CD4-positive, CD25-positive, alpha-beta regulatory T cell (primary cell): ENCODE results near the gene ITPR2. TPM values are rescaled to one million over a fixed set of nuclear protein-coding genes. Genes with fewer than 3 reads are reported as not detected.

Source experiments
- ATAC-seq, 2 donors: fragments of 150-1000 bp; cut with Tn5 transposase; one replicate each; pipeline ENCODE4 v1.10.0; 2021; ENCODE audit warnings: low read depth in 2 of 2, moderate number of reproducible peaks in 2 of 2, moderate library complexity in 1 of 2
- DNase-seq, 3 donors: peaks; one replicate each; pipeline versions ENCODE4 v3.0.0 to v3.0.0-alpha.2; 2012 to 2022; ENCODE audit warnings: mixed read lengths in 1 of 3
- H3K27ac ChIP-seq: one replicate; pipeline ENCODE4 v1.7.0; 2013; ENCODE audit warnings: mild to moderate bottlenecking, low read length; ENCODE audit not compliant: insufficient read depth, poor library complexity, severe bottlenecking
- H3K27me3 ChIP-seq: one replicate; pipeline ENCODE4 v1.7.0; 2013; ENCODE audit warnings: low read length; ENCODE audit not compliant: control insufficient read depth, insufficient read depth
- H3K36me3 ChIP-seq: one replicate; pipeline ENCODE4 v1.7.0; 2013; ENCODE audit warnings: mild to moderate bottlenecking, low read length, moderate library complexity; ENCODE audit not compliant: control insufficient read depth, insufficient read depth
- H3K4me1 ChIP-seq: 2 replicates; pipeline ENCODE4 v1.7.0; 2013; ENCODE audit warnings: mild to moderate bottlenecking, low read length; ENCODE audit not compliant: insufficient read depth, control insufficient read depth, poor library complexity, severe bottlenecking
- H3K4me3 ChIP-seq: one replicate; pipeline ENCODE4 v1.7.0; 2013; ENCODE audit warnings: low read depth, mild to moderate bottlenecking, low read length, moderate library complexity
- H3K9me3 ChIP-seq, 2 experiments: 1 replicate in 1 of 2; 2 replicates in 1 of 2; pipeline ENCODE4 v1.7.0; 2013; ENCODE audit warnings: low read length in 2 of 2, mild to moderate bottlenecking in 1 of 2, moderate library complexity in 1 of 2; ENCODE audit not compliant: control insufficient read depth in 2 of 2
- H3K27ac Mint-ChIP-seq, 3 donors: one replicate each; pipeline ENCODE4 v1.8.0; 2020 to 2022; ENCODE audit warnings: mild to moderate bottlenecking in 3 of 3, mixed read lengths in 3 of 3, moderate library complexity in 2 of 3
- H3K27me3 Mint-ChIP-seq: one replicate; pipeline ENCODE4 v1.8.0; 2022; ENCODE audit warnings: mild to moderate bottlenecking, mixed read lengths
- H3K36me3 Mint-ChIP-seq: one replicate; pipeline ENCODE4 v1.8.0; 2020; ENCODE audit warnings: mixed read lengths
- H3K4me1 Mint-ChIP-seq, 4 donors: one replicate each; pipeline ENCODE4 v1.8.0; 2020 to 2022; ENCODE audit warnings: mixed read lengths in 4 of 4, mild to moderate bottlenecking in 1 of 4
- H3K4me3 Mint-ChIP-seq, 4 donors: one replicate each; pipeline ENCODE4 v1.8.0; 2020 to 2022; ENCODE audit warnings: mild to moderate bottlenecking in 4 of 4, mixed read lengths in 4 of 4, moderate library complexity in 3 of 4
- H3K9me3 Mint-ChIP-seq, 7 donors: one replicate each; pipeline ENCODE4 v1.8.0; 2020 to 2022; ENCODE audit warnings: mixed read lengths in 7 of 7, mild to moderate bottlenecking in 3 of 7, moderate library complexity in 2 of 7
- polyA plus RNA-seq, 4 donors: library from polyadenylated mRNA; unstranded; fragments of 300-500 nt; fragmentation: Illumina TruSeq; gene quantifications; one replicate each; pipeline ENCODE4 v1.2.3, GENCODE V29; 2021
- total RNA-seq: library from RNA; stranded (reverse); gene quantifications from one replicate; pipeline ENCODE4 v1.2.3, GENCODE V29; 2022

The ITPR2 gene
- total and polyA plus RNA-seq, 5 donors from 2014 or later: 9.9 to 54.1 (median 11.7) TPM

DNA sequence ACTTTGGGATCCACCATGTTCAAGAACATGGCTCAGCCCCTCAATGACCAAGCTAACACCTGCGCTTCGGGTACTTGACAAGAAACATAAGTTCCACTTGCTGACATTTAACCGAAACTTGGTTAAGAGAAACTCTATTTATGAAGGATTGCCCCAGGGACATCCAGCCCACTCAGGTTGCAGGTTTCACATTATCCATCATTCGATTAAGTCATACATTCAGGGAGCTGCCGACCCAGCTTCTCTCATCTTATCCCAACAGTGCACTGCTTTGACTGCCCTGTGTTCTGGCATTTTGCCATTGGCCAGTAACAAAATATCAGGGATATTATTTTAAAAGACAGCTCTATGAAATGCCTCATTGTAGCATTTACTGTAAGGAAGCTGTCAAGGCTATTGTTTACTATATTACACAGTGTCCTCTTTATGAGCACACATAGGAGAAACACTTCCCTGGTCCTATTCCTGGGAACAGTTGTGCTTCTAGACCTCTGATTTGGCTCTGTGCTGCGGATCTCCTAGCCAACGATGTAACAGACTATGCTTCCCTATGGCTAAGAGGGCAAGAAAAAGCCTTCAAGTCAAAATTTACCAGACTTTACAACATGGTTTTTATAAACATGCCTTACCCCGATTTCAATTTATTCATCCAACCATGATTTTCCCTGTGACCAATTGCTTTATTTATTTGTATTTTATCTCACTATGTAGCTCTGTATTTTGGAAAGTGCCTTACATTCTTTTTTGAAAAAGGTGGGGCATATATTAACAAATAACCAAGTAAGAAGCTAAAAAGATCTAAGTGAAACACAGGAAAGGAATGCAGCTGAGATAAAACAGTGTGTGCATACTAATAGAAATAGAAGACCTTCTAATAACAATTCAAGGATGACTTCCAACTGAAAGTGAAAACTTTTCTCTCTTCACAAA is 109.3 kb downstream of the ITPR2 start:
- Histone ChIP-seq H3K4me1 (peaks cover 5% of the 10 kb centered on the region), H3K36me3 (peaks cover 5% of the 10 kb centered on the region), H3K27ac (no peak overlapping the region), H3K9me3 (no peaks in the 10 kb centered on the region), H3K4me3 (no peak overlapping the region), H3K27me3 (no peaks in the 10 kb centered on the region)
- no peak overlapping the region for H3K27ac Mint-ChIP-seq
- H3K4me1 Mint-ChIP-seq: peaks cover 8 to 28% (median 18%) of the 10 kb centered on the region in 4 donors
- H3K27me3 Mint-ChIP-seq: no peaks in the 10 kb centered on the region
- H3K36me3 Mint-ChIP-seq: peaks cover 26% of the 10 kb centered on the region
- H3K9me3 Mint-ChIP-seq: no peaks in the 10 kb centered on the region
- H3K4me3 Mint-ChIP-seq: no peak overlapping the region
- ATAC-seq (no peak), DNase-seq (no peak)

DNA sequence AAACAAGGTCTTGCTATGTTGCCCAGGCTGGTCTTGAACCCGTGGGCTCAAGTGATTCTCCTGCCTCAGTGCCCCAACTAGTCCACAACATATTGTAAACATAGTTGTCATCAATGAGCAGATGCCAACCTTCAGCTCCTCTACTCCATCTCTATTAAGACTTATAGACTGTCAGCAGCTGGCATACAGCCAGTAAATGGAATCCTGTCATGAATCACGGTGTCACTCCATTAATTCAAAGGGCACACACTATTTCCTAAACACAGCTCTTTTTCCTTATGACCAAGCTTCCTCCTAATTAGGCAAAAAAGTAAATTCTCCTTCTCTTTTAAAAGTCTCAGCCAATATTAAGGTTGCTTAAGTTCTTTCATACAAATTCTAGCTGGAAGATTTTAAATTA is 111.2 kb downstream of the ITPR2 start:
- Histone ChIP-seq H3K36me3 (peaks cover 8% of the 10 kb centered on the region), H3K4me1 (peaks cover 5% of the 10 kb centered on the region), H3K27me3 (no peaks in the 10 kb centered on the region), H3K9me3 (no peaks in the 10 kb centered on the region), H3K27ac (no peak overlapping the region), H3K4me3 (no peak overlapping the region)
- H3K4me3 Mint-ChIP-seq: no peak overlapping the region
- DNase-seq (no peak), ATAC-seq (no peak)
- H3K27me3 Mint-ChIP-seq: no peaks in the 10 kb centered on the region
- H3K36me3 Mint-ChIP-seq: peaks cover 34% of the 10 kb centered on the region
- H3K9me3 Mint-ChIP-seq: no peaks in the 10 kb centered on the region
- peaks cover 8 to 14% (median 9%) of the 10 kb centered on the region in 4 donors for H3K4me1 Mint-ChIP-seq
- H3K27ac Mint-ChIP-seq: no peak overlapping the region

DNA sequence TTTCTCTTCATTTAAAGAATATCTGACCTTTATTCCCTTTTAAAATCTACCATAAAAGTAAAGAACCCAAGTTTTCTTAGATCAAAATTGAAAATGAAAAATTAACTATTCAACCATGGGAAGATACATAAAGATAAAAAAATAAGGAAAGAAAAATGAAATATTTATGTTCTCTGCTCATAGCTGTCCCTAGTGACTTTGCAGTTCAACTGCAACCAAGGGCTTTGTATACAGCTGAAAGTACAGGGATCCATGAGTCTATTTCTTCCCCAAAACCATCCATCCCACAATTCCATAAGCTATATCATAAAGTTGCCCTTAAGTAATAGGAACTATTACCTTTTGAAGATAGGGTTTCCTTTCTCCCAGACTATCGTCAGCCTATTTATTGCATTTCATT is 113.1 kb downstream of the ITPR2 start:
- H3K4me1 Mint-ChIP-seq: peaks cover 0 to 6% (median 2%) of the 10 kb centered on the region in 4 donors
- no peak for DNase-seq
- peaks cover 17% of the 10 kb centered on the region for H3K36me3 ChIP-seq
- H3K4me3 ChIP-seq: no peak overlapping the region
- ATAC-seq: no peak
- H3K27ac Mint-ChIP-seq: no peak overlapping the region
- H3K4me3 Mint-ChIP-seq: no peak overlapping the region
- peaks cover 0 to under 1% (median 0%) of the 10 kb centered on the region in 7 donors for H3K9me3 Mint-ChIP-seq
- H3K36me3 Mint-ChIP-seq: peaks cover 40% of the 10 kb centered on the region
- no peak overlapping the region for H3K27ac ChIP-seq
- no peaks in the 10 kb centered on the region for H3K27me3 ChIP-seq
- no peaks in the 10 kb centered on the region for H3K9me3 ChIP-seq
- no peaks in the 10 kb centered on the region for H3K27me3 Mint-ChIP-seq
- no peaks in the 10 kb centered on the region for H3K4me1 ChIP-seq

DNA sequence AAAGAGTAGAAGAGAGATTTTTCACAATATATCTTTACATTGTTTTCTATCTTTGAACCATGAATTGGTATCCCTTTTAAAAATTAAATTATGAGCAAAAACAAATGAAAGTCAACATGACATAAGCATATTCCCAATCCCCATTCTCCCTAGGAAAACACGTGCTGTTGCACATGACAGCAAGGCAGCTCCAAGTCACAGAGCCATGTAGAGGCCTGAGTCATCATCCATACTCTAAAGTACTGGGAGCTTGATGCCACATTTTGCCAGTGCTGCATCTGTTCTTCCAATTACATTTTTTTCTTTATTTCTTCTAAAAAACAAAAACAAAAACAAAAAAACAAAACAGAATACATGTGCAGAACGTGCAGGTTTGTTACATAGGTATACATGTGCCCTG is 115.2 kb downstream of the ITPR2 start:
- Mint-ChIP-seq H3K9me3 (peaks cover 0 to 1% (median 0%) of the 10 kb centered on the region in 7 donors), H3K4me3 (no peak overlapping the region), H3K36me3 (peaks cover 33% of the 10 kb centered on the region), H3K4me1 (no peaks in the 10 kb centered on the region), H3K27me3 (no peaks in the 10 kb centered on the region), H3K27ac (no peak overlapping the region)
- no peak for ATAC-seq
- Histone ChIP-seq H3K27me3 (no peaks in the 10 kb centered on the region), H3K4me1 (no peaks in the 10 kb centered on the region), H3K4me3 (no peak overlapping the region), H3K9me3 (no peaks in the 10 kb centered on the region), H3K27ac (no peak overlapping the region), H3K36me3 (peaks cover 18% of the 10 kb centered on the region)
- no peak for DNase-seq

DNA sequence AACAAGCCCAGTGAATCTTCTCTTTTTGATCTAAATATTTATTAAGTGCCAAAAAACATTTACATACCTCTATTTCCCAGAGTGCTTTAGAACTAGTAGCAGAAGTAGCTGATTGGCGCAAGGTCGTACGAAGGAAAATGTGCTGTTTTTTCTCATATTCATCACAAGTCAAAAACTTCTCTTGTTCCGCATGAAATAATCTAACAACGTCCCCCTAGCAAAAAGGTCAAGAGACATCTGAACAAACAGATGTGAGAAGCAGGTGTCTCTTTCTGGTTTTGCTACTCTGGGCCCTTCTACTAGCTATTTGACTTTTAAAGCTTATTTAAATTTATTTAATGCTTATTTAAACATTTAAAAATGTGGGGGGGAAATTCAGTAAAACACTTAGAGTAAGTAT is 117.8 kb downstream of the ITPR2 start:
- peaks cover 27% of the 10 kb centered on the region for H3K36me3 ChIP-seq
- Mint-ChIP-seq H3K9me3 (peaks cover 0 to 1% (median 0%) of the 10 kb centered on the region in 7 donors), H3K27me3 (no peaks in the 10 kb centered on the region), H3K27ac (no peak overlapping the region), H3K36me3 (peaks cover 46% of the 10 kb centered on the region), H3K4me1 (no peaks in the 10 kb centered on the region), H3K4me3 (no peak overlapping the region)
- no peak for DNase-seq
- H3K4me1 ChIP-seq: no peaks in the 10 kb centered on the region
- H3K27me3 ChIP-seq: no peaks in the 10 kb centered on the region
- H3K4me3 ChIP-seq: no peak overlapping the region
- H3K9me3 ChIP-seq: no peaks in the 10 kb centered on the region
- no peak for ATAC-seq
- H3K27ac ChIP-seq: no peak overlapping the region

DNA sequence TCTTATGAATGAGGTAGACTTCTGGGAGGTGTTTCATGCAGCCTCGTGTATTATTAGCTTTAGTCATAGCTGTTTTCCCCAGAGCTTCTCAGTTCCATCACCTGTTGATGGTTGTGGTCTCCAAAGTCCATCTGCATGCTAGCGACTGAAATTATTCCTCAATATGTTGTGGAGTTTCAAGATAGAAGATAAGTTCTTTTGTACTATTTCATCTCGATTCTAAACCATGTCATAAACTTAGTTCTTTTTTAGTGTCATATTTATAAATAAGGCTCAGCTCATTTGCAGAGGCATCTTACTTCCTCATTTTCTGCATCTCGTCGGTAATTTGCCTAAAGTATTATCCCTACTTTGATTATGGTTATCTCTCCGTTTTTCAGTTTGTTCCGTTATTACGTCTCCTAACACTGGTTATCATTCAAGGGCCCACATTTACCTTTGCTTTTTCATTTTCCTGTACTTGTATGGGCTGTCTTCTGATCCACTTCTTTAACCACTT is 119.1 kb downstream of the ITPR2 start:
- Mint-ChIP-seq H3K4me1 (no peaks in the 10 kb centered on the region), H3K27me3 (no peaks in the 10 kb centered on the region), H3K9me3 (peaks cover 0 to 1% (median 0%) of the 10 kb centered on the region in 7 donors), H3K36me3 (peaks cover 51% of the 10 kb centered on the region), H3K27ac (no peak overlapping the region), H3K4me3 (no peak overlapping the region)
- ATAC-seq: no peak
- no peak overlapping the region for H3K27ac ChIP-seq
- H3K36me3 ChIP-seq: peaks cover 33% of the 10 kb centered on the region
- H3K4me1 ChIP-seq: no peaks in the 10 kb centered on the region
- no peak overlapping the region for H3K4me3 ChIP-seq
- no peaks in the 10 kb centered on the region for H3K9me3 ChIP-seq
- no peak for DNase-seq
- H3K27me3 ChIP-seq: no peaks in the 10 kb centered on the region

DNA sequence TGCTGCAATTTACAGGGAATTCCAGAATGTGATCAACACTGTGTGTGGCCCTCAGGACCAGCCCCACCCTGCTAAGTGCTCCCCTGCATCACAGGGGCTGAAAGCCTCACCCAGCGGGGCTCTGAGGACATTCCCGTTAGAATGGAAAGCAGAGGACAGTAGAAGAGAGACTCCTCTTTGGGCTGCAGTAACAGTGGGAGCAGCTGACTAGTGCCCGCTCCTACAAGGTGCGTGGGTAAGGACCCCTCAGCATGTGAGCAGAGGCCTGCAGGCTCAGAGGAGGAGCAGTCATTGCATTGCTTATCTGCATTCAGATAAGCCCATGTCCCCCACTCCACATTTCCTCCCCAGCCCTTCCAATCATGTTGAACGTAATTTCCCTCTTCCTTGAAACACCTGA is 120.1 kb downstream of the ITPR2 start:
- Mint-ChIP-seq H3K36me3 (peaks cover 58% of the 10 kb centered on the region), H3K27me3 (no peaks in the 10 kb centered on the region), H3K4me3 (no peak overlapping the region), H3K27ac (no peak overlapping the region), H3K9me3 (peaks cover 0 to 1% (median 0%) of the 10 kb centered on the region in 7 donors), H3K4me1 (no peaks in the 10 kb centered on the region)
- Histone ChIP-seq H3K27me3 (no peaks in the 10 kb centered on the region), H3K4me3 (no peak overlapping the region), H3K4me1 (no peaks in the 10 kb centered on the region), H3K27ac (no peak overlapping the region), H3K36me3 (peaks cover 37% of the 10 kb centered on the region), H3K9me3 (no peaks in the 10 kb centered on the region)
- no peak for ATAC-seq
- no peak for DNase-seq

DNA sequence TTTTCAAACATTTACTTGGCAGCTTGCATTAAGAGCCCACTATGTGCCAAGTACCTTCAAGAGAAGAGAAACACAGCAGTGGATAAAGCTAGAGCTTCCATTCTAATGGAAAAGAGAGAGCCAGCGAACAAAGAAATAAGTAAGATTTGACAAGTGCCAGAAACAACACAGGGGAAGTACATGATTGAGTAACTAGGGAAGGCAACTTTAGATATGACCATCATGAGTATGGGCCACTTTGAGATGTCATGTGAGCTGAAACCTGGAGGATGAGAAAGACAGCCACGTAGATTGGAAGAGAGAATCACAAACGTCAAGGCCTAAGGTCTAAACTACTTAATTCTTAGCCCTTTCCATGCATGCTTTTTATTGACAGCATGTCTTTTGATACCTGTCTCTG is 121.4 kb downstream of the ITPR2 start:
- ATAC-seq (no peak), DNase-seq (no peak)
- Mint-ChIP-seq H3K36me3 (peaks cover 53% of the 10 kb centered on the region), H3K4me1 (no peaks in the 10 kb centered on the region), H3K9me3 (peaks cover 0 to 1% (median 0%) of the 10 kb centered on the region in 7 donors), H3K4me3 (no peak overlapping the region), H3K27me3 (no peaks in the 10 kb centered on the region), H3K27ac (no peak overlapping the region)
- H3K36me3 ChIP-seq: peaks cover 34% of the 10 kb centered on the region
- H3K27ac ChIP-seq: no peak overlapping the region
- H3K9me3 ChIP-seq: no peaks in the 10 kb centered on the region
- no peaks in the 10 kb centered on the region for H3K27me3 ChIP-seq
- H3K4me1 ChIP-seq: no peaks in the 10 kb centered on the region
- no peak overlapping the region for H3K4me3 ChIP-seq
